GM19452 (cell line): ENCODE measurements around the gene PEAK1.

Experiments
- ATAC-seq: cut with Tn5 transposase; IDR thresholded peaks from one replicate; pipeline ENCODE4 v1.9.1; 2021; ENCODE audit not compliant: unreplicated experiment

PEAK1 gene

GRCh38 chr15:77069521-77070121 is 350.3 kb downstream of the PEAK1 start:
- ATAC-seq, result no peak

- no peak for ATAC-seq
These were observed 351.3 kb downstream of the PEAK1 start for GRCh38 chr15:77068633-77069032.

GRCh38 chr15:77067691-77068367 is 352.1 kb downstream of the PEAK1 start:
- no peak for ATAC-seq

DNA sequence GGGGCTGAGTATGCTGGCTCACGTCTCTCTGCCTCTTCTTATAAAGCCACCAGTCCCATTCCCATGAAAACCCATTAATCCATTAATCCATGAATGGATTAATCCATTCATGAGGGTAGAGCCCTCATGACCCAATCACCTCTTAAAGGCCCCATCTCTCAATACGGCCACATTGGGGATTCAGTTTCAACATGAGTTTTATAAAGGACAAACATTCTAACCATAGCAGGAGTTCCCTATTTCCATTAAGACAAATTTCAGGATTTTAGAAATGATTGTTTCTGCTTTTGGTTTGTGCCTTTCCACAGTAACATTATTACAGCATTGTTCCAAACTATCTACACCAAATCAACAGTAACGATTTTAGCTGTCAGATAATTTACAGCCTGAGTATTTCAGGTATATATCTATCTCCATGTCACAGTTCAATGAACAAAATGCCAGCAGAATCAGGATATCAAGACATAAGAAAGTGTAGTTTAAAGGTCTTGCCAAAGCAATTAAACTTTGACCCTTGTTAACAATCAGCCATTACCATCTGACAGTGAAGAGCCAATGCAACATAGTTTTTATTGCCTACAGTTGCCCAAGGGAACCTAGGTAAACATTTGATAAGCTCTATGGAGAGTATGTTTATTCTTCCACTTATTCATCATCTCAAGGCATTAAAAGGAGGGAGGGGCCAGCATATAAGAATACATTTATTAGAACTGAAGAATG is 352.8 kb downstream of the PEAK1 start:
- no peak for ATAC-seq

GRCh38 chr15:77064539-77065308 is 355.2 kb downstream of the PEAK1 start:
- no peak for ATAC-seq

DNA sequence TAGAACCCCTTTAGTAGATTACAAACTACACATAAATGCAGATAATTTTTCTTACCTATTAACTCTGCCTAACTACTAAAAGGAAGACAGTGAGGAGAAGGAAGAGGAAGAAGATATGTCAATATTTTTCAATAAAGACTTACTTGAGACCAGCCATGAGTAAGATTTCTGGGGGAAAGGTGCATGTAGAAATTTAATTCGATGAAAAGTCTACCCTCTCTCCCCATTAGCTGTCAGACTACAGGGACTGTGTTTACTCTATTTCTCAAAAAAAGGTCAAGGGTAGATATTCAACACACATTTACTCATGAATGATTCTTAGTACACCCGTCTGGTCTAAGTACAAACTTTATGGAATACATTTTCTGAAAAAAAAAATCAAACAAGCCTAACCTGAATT is 355.8 kb downstream of the PEAK1 start:
- ATAC-seq, result no peak

DNA sequence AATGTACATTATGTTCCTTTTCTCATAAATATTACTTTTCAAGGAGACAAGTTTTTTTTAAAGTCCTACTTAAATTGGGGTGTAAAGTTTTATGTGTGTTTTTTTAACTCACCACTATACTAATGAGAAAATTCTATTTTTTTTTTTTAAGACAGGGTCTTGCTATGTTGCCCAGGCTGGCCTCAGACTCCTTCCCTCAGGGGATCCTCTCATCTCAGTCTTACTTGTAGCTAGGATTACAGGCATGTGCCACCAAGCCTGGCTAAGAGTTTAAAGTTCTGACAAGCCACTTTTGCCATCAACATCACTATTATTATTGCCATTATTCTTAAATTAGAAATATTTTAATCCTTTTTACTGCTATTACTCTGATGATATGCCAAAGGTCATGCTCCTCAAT is 356.7 kb downstream of the PEAK1 start:
- no peak for ATAC-seq

GRCh38 chr15:77060546-77060945 is 359.4 kb downstream of the PEAK1 start:
- no peak for ATAC-seq

- ATAC-seq, result no peak
These were observed 360.0 kb downstream of the PEAK1 start for GRCh38 chr15:77059786-77060361.

DNA sequence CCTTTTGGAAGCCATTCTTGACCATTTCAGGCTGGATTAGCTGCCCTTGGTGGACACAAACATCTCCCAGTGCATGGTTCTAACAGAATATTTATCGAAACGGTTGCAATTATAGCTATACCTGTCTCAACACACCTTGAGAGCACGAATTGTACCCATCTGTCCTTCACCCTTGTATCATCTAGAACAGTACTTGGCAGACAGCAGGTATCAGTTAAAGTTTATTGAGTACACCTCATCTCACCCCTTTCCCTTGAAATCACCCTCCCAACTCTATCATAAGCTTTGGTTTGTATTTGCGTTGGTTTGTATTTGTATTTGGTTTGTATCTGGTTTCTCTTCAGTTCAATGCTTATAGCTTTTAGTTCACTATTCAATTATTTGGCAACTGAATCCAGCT is 361.4 kb downstream of the PEAK1 start:
- no peak for ATAC-seq

GRCh38 chr15:77057685-77058084 is 362.2 kb downstream of the PEAK1 start:
- no peak for ATAC-seq

DNA sequence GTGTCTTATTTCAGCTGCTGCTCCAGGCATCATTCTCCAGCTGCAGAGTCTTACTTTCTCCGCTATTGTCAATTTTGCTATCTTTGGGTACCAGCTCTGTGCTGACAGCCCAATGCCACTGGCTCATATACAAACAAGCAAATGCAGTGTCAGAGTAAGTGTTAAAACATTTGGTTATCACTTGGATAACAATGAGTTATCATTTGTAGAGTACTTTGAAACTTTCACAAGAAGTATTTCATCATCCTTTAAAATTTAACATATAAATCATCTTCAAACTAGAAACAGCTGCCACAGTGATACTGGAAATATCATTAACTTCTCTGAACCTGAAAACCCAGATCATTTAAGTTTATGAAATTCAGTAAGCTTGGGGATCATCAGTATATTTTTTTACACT is 362.8 kb downstream of the PEAK1 start:
- ATAC-seq, result no peak

DNA sequence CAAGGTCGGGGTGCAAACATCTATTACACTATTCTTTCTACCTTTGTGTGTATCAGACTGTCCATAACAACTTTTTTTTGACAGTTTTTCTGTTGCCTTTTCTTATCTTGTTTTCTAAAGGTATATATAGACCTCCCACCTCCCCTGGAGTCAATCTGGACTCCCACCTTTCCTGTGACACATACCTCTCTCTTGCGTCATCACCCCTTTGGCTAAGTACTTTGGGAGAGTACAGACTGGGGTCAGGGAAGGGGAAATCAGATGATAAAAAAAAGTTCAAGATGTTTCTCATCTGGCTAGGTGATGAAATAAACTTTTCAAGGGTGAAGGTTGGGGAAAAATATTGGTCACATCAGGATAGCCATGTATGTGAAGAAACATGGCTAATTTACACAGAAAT is 366.2 kb downstream of the PEAK1 start:
- ATAC-seq, result no peak

DNA sequence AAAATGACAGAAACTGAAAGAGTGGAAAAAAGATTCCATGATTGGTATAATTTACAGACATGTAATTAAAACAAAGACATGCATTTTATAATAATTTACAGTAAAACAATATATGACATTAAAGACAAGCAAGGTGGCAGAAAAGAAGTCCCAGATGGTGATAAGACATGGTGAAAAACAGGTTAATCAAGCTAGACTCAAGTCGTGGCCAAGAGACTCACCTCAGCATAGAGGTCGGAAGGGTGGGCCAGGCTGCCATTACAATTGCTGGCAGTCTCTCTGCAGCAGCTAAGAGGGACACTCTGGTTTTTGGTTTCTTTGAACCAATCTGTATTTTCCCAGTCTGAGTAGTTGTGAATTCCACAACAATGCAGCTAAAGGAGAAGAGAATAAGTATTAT is 367.3 kb downstream of the PEAK1 start:
- no peak for ATAC-seq
